Vagina (tissue), 2 donors: ENCODE results near the gene MMRN1.

Experiments used
- CTCF ChIP-seq, 3 experiments: fragments of 450-650 bp in 2 of 3; fragments of 200-600 bp in 1 of 3; sonication (generic) in 1 of 3; IDR thresholded peaks; one replicate each; pipeline ENCODE4 v1.5.1; 2017 to 2019; ENCODE audit warnings: antibody characterized with exemption in 3 of 3, mild to moderate bottlenecking in 2 of 3, moderate library complexity in 2 of 3
- POLR2AphosphoS5 ChIP-seq, 2 donors: sonication (generic); formaldehyde crosslinking; IDR thresholded peaks; one replicate each; pipeline ENCODE4 v1.9.0; 2017; ENCODE audit warnings: antibody characterized with exemption in 2 of 2, mild to moderate bottlenecking in 2 of 2, low read depth in 1 of 2; ENCODE audit not compliant: insufficient read depth in 1 of 2

- no peak for TF ChIP-seq CTCF (IDR thresholded peaks at IDR 0.05)
- TF ChIP-seq POLR2AphosphoS5 (IDR thresholded peaks at IDR 0.05; ENCODE audit: insufficient read depth in 1 of 2, low read depth in 1 of 2), result no peak
Observed at GRCh38 chr4:89998469-89999011, 103.9 kb downstream of the MMRN1 start.
